Measurements from ENCODE around the gene PEPD. TPM values are rescaled to one million over a fixed set of nuclear protein-coding genes. Genes with fewer than 3 reads are reported as not detected.

PEPD gene
- total and polyA plus RNA-seq, 2 donors (not counting 3 experiments of a cell fraction or from before 2014, with no cell fraction given) = 73.7 to 126 TPM

GRCh38 chr19:33471111-33471996 lies 50.2 kb downstream of the PEPD start:
- CTCF ChIA-PET = no interaction called here
- no peak for TF ChIP-seq MAX (IDR thresholded peaks at IDR 0.05; ENCODE audit: insufficient read depth, insufficient read length)
- TF ChIP-seq MYC (IDR thresholded peaks at IDR 0.05; ENCODE audit: low read depth, low read length) = no peak
- TF ChIP-seq FOS (IDR thresholded peaks at IDR 0.05; ENCODE audit: borderline replicate concordance, insufficient read depth, low read length) = no peak
- TF ChIP-seq GATA2 (IDR thresholded peaks at IDR 0.05; ENCODE audit: insufficient read depth, insufficient read length, low read depth, low read length) = no peak
- no peak for TF ChIP-seq JUN (IDR thresholded peaks at IDR 0.05; ENCODE audit: borderline replicate concordance, insufficient read depth, insufficient read length, low read depth)
- TF ChIP-seq EZH2 (IDR thresholded peaks at IDR 0.05; ENCODE audit: borderline replicate concordance, low read depth, low read length, severe bottlenecking) = no peak
- TF ChIP-seq POLR2AphosphoS5 (IDR thresholded peaks at IDR 0.05; ENCODE audit: insufficient read depth, low read depth, low read length) = no peak
- TF ChIP-seq CTCF (IDR thresholded peaks at IDR 0.05; ENCODE audit: extremely low read depth in 1 of 2, insufficient read depth in 1 of 2, low read depth in 1 of 2, low read length in 2 of 2) = no peak
- no peak for TF ChIP-seq POLR2A (IDR thresholded peaks at IDR 0.05; ENCODE audit: low read depth, low read length)
- Histone ChIP-seq H2AFZ (ENCODE audit: low read depth, low read length) (no peak overlapping the region), H3K9me1 (replicated peaks; ENCODE audit: control insufficient read depth, extremely low read depth, insufficient read depth, low read length) (no peaks in the 10 kb centered on the region), H3K9me3 (replicated peaks; ENCODE audit: control insufficient read depth, insufficient read depth, low read length) (no peaks in the 10 kb centered on the region), H3K36me3 (ENCODE audit: control insufficient read depth in 2 of 2, extremely low read depth in 1 of 2, insufficient read depth in 2 of 2, low read length in 2 of 2) (peaks cover 0 to 1% of the 10 kb centered on the region in 2 experiments), H3K9ac (replicated peaks; ENCODE audit: extremely low read depth, insufficient read depth, low read length) (no peak overlapping the region), H3K27ac (ENCODE audit: insufficient read depth, low read depth, low read length) (no peak overlapping the region), H3K4me2 (ENCODE audit: insufficient read depth, low read length) (no peak overlapping the region), H3K4me3 (replicated peaks in 1 of 3; ENCODE audit: insufficient read depth in 1 of 3, low read depth in 1 of 3, low read length in 3 of 3) (no peak overlapping the region), H3K27me3 (ENCODE audit: control insufficient read depth in 2 of 2, insufficient read depth in 2 of 2, low read length in 2 of 2) (no peaks in the 10 kb centered on the region), H3K4me1 (ENCODE audit: control insufficient read depth, extremely low read depth, insufficient read depth, low read length) (peaks cover 22% of the 10 kb centered on the region), H3K79me2 (ENCODE audit: control insufficient read depth, insufficient read depth, low read length) (no peaks in the 10 kb centered on the region), H4K20me1 (replicated peaks; ENCODE audit: control insufficient read depth, extremely low read depth, insufficient read depth, low read length) (no peaks in the 10 kb centered on the region)
- intact Hi-C loops (cut with micrococcal nuclease) = loop anchor here (5.0 kb wide), 1 partner anchor 34 kb away; no protein-coding TSS in a partner anchor
- POLR2A ChIA-PET = no interaction called here
- DNase-seq (ENCODE audit: low read depth, low spot score) (no peak), FAIRE-seq (no peak)
- no TSS peak for BruUV-seq (replicated peaks)
- dilution Hi-C loops (cut with MboI; ENCODE audit: extremely low pct_ligation_motif_present, low sequenced_read_pairs) = no loop called here
